GM20000 (cell line): ENCODE data around the gene PRND.
A peak's percentile ranks its signal among the peaks of the same experiment; 100 is the strongest.

Source experiments
- DNase-seq: peaks from one replicate; pipeline ENCODE4 v3.0.0; 2012; ENCODE audit warnings: low spot score
- CTCF ChIP-seq: IDR thresholded peaks from 2 replicates; pipeline ENCODE4 v1.5.1; 2012; ENCODE audit warnings: mild to moderate bottlenecking, control low read depth; ENCODE audit errors: extremely low read depth, missing control alignments

PRND gene

GRCh38 chr20:4713401-4713800 is 8.3 kb upstream of the PRND start:
- no peak for DNase-seq
- no peak for TF ChIP-seq CTCF

GRCh38 chr20:4714818-4715217 is 6.9 kb upstream of the PRND start:
- DNase-seq: no peak
- no peak for TF ChIP-seq CTCF

GRCh38 chr20:4717816-4718570 is 3.7 kb upstream of the PRND start:
- no peak for DNase-seq
- no peak for TF ChIP-seq CTCF

GRCh38 chr20:4719190-4719589 is 2.5 kb upstream of the PRND start:
- no peak for TF ChIP-seq CTCF
- no peak for DNase-seq

- DNase-seq: peak; percentile 90
- peak; percentile 59 for TF ChIP-seq CTCF
These were observed 1.4 kb upstream of the PRND start for GRCh38 chr20:4720041-4720976.

GRCh38 chr20:4720977-4721349 is 746 bp upstream of the PRND start:
- no peak for TF ChIP-seq CTCF
- DNase-seq: no peak

- no peak for DNase-seq
- TF ChIP-seq CTCF: no peak
These were observed 862 bp downstream of the PRND start for GRCh38 chr20:4722571-4722970.
